ENCODE data around the gene GNB5. TPM values are rescaled to one million over a fixed set of nuclear protein-coding genes. Genes with fewer than 3 reads are reported as not detected.
A peak's percentile ranks its signal among the peaks of the same experiment; 100 is the strongest.

Gene GNB5
- total RNA-seq, 1 donor from 2014 or later: 22.3 TPM

DNA sequence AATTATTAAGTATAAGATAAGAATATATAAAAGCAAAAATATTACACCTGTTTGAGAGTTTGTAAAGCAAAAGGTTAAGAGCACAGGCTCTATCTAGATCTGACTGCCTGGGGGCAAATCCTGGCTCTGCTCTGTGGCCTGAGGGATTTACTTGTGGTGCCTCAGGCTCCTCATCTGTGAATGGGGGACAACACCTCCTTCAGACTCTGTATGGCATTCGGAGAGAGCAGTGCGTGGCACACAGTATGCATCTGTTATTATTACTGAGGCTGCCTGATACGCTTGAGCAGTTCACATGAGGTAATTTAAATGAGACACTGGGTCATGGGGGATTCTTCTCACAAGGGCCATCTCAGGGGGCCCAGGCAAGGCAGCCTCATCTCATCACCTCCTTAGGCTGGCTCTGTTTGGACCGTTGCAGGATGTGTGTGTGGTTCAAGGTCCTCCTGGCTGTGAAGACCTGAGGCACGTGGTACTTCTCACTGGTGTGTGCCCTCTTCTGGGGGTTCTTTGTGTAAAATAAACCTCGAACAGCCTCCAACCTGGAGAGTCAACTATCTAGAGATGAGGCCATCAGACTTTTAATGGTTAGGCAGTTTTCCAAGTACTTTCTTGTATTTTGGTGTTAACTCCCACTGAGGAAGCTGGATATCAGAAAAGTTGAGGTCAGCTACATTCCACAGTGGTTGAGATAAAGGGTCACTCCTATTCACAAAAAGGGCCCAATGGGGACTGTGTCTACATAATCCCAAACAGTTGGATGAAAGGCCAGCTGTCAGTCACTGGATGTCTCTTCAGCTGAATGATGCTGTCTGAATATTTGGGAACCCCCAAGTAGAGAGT lies 9.0 kb downstream of the GNB5 start:
- H3K36me3 Mint-ChIP-seq: no peaks in the 10 kb centered on the region
- peak in 1 of 2 experiments; percentile 2 for DNase-seq (ENCODE audit: low spot score in 2 of 2, unreplicated experiment in 2 of 2)
- H3K4me1 Mint-ChIP-seq: peaks cover 6% of the 10 kb centered on the region
- no peaks in the 10 kb centered on the region for H3K9me3 Mint-ChIP-seq
- no peak overlapping the region for H3K4me3 Mint-ChIP-seq
- peaks cover 13% of the 10 kb centered on the region for H3K27me3 Mint-ChIP-seq (ENCODE audit: low read depth)
- TF ChIP-seq, protein P1, sequence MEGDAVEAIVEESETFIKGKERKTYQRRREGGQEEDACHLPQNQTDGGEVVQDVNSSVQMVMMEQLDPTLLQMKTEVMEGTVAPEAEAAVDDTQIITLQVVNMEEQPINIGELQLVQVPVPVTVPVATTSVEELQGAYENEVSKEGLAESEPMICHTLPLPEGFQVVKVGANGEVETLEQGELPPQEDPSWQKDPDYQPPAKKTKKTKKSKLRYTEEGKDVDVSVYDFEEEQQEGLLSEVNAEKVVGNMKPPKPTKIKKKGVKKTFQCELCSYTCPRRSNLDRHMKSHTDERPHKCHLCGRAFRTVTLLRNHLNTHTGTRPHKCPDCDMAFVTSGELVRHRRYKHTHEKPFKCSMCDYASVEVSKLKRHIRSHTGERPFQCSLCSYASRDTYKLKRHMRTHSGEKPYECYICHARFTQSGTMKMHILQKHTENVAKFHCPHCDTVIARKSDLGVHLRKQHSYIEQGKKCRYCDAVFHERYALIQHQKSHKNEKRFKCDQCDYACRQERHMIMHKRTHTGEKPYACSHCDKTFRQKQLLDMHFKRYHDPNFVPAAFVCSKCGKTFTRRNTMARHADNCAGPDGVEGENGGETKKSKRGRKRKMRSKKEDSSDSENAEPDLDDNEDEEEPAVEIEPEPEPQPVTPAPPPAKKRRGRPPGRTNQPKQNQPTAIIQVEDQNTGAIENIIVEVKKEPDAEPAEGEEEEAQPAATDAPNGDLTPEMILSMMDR (IDR thresholded peaks at IDR 0.05; ENCODE audit: unreplicated experiment): no peak
- no peak overlapping the region for H3K27ac Mint-ChIP-seq

DNA sequence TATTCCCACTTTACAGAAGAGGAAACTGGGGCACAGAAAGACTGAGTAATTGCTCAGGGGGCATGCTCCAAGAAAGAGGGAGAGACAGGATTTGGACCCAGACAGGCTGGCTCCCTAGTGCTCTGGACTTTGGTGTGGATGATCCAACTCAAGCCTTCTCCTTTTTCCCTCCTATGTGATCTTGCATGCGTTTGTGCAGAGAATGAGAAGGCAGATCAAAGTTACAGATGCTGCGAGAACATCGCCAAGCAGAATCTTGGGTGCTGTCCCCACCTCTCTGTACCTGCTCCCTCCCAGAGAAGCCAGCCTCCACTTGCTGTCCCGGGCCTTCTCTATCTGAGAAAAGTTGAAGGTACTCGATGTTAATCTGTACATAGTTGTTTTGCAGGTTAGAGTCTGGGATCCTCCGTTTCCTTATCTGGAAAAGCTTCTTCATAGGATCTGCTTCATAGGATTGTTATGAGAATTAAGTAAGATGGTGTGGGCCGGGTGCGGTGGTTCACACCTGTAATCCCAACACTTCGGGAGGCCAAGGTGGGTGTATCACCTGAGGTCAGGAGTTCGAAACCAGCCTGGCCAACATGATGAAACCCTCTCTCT lies 10.2 kb downstream of the GNB5 start:
- no peak overlapping the region for H3K27ac Mint-ChIP-seq
- H3K36me3 Mint-ChIP-seq: no peaks in the 10 kb centered on the region
- no peaks in the 10 kb centered on the region for H3K9me3 Mint-ChIP-seq
- TF ChIP-seq, protein P1 (IDR thresholded peaks at IDR 0.05; ENCODE audit: unreplicated experiment): no peak
- DNase-seq (ENCODE audit: low spot score in 2 of 2, unreplicated experiment in 2 of 2): no peak
- peak overlapping the region; percentile 88 for H3K4me3 Mint-ChIP-seq
- H3K4me1 Mint-ChIP-seq: peaks cover 6% of the 10 kb centered on the region
- peaks cover 13% of the 10 kb centered on the region for H3K27me3 Mint-ChIP-seq (ENCODE audit: low read depth)

DNA sequence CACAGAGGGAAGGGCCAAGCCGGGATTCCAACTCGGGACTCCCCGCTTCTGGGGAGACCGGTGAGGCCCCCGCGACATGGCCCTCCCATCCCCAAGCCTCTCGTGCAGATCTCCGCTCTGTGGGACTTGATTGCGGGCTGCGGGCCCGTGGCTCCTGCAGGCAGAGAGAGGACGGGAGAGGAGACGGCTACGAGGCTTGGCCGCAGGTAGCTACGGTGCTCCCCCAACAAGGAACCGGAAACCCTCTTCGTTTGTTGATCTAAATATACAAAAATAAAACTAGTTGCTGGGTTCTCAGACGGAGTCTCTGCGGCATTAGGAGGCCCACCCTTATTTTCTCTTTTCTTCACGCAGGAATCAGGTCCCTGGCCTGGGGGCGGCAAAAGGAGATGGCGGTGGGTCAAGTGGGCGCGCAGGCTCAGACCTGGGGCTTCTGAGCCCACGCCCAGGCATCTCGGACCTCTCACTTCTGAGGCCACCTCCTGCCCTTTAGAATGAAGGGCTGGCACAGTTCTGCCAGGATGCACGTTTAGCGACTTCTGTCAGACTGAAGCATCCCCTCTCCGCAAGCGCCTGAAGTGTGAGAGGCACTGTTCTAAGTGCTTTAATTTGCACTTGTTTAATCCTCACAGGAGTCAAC lies 10.9 kb downstream of the GNB5 start:
- H3K4me3 Mint-ChIP-seq: peak overlapping the region; percentile 88
- H3K4me1 Mint-ChIP-seq: peaks cover 6% of the 10 kb centered on the region
- no peaks in the 10 kb centered on the region for H3K36me3 Mint-ChIP-seq
- peak overlapping the region; percentile 50 for H3K27ac Mint-ChIP-seq
- TF ChIP-seq, protein P1 (IDR thresholded peaks at IDR 0.05; ENCODE audit: unreplicated experiment): no peak
- H3K27me3 Mint-ChIP-seq (ENCODE audit: low read depth): peaks cover 13% of the 10 kb centered on the region
- H3K9me3 Mint-ChIP-seq: no peaks in the 10 kb centered on the region
- DNase-seq (ENCODE audit: low spot score in 2 of 2, unreplicated experiment in 2 of 2): no peak

DNA sequence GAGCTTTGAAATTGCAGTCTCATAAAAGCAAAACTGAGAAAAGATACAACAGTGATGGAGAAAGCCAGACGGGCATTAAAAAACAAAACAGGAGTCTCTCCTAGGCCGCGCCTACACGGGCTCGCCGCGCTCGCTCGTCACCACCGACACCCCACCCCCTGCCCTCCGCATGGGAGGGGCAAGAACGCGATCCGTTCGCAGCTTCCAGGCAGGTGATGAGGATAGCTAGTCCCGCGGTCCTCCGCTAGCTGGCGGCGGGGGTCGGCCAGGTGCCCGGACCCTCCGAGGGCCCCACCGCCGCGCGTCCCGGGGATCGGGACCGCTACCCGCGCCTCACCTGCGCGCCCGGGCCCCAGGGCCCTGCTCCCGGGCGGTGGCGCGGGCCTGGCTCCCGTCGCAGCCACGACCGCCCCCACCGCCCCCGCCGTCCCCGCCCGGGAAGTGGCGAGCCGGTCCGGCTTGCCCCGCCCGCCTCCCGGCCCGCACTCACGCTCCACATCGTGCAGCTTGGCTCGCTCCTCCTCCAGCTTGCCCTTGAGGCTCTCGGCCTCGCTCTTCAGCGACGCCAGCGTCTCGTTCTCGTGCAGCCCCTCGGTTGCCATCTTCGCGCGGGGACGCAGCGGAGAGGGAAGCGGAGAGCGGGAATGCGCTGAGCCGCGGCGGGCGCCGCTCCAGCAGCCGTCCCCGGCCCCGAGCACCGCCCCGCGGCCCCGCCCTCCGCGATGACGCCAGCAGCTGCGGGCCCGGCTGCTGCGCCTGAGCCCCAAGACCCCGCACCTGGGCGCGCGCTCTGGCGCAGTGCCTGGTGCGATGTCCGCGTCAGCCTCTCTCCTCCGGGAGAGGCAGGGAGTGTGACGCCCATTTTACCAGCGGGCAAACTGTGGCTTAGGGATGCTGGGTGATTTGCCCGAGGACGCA lies 11.7 kb downstream of the GNB5 start:
- Mint-ChIP-seq H3K9me3 (no peaks in the 10 kb centered on the region), H3K36me3 (no peaks in the 10 kb centered on the region), H3K4me3 (peak overlapping the region; percentile 88), H3K27me3 (ENCODE audit: low read depth) (peaks cover 13% of the 10 kb centered on the region), H3K4me1 (peaks cover 4% of the 10 kb centered on the region), H3K27ac (peak overlapping the region; percentile 90)
- TF ChIP-seq, protein P1 (IDR thresholded peaks at IDR 0.05; ENCODE audit: unreplicated experiment): no peak
- DNase-seq (ENCODE audit: low spot score in 2 of 2, unreplicated experiment in 2 of 2): peak; percentile 72 to 91

DNA sequence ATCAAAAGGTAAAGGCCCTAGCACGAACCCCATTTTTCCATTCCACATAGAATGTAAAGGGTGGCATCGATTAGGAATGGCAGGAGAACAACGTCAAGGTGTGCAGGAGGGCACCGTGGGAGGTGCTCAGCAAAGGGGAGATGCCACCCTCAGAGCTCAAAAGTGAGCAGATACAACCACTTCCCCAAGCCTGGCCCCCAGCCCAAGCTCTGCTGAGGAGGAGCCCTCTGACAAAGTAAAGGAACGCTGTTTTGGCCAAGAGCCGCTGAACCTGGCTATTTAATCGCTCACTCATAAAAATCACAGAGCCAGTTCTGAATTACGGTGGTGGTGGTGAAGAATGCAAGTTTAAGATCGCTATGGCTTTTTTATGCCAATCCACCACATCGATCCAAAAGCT lies 12.4 kb downstream of the GNB5 start:
- H3K9me3 Mint-ChIP-seq: no peaks in the 10 kb centered on the region
- H3K27ac Mint-ChIP-seq: peak overlapping the region; percentile 90
- no peak for DNase-seq (ENCODE audit: low spot score in 2 of 2, unreplicated experiment in 2 of 2)
- H3K27me3 Mint-ChIP-seq (ENCODE audit: low read depth): peaks cover 13% of the 10 kb centered on the region
- no peaks in the 10 kb centered on the region for H3K36me3 Mint-ChIP-seq
- peak overlapping the region; percentile 84 for H3K4me3 Mint-ChIP-seq
- H3K4me1 Mint-ChIP-seq: peaks cover 4% of the 10 kb centered on the region
- TF ChIP-seq, protein P1 (IDR thresholded peaks at IDR 0.05; ENCODE audit: unreplicated experiment): no peak
